ENCODE results near the gene CYB5D1.
"Not testable (repeated sequence)": the region's sequence is repeated elsewhere in the genome, so short reads cannot be mapped to it uniquely, and the experiment has no call there.

The CYB5D1 gene, protein sequence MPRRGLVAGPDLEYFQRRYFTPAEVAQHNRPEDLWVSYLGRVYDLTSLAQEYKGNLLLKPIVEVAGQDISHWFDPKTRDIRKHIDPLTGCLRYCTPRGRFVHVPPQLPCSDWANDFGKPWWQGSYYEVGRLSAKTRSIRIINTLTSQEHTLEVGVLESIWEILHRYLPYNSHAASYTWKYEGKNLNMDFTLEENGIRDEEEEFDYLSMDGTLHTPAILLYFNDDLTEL

DNA sequence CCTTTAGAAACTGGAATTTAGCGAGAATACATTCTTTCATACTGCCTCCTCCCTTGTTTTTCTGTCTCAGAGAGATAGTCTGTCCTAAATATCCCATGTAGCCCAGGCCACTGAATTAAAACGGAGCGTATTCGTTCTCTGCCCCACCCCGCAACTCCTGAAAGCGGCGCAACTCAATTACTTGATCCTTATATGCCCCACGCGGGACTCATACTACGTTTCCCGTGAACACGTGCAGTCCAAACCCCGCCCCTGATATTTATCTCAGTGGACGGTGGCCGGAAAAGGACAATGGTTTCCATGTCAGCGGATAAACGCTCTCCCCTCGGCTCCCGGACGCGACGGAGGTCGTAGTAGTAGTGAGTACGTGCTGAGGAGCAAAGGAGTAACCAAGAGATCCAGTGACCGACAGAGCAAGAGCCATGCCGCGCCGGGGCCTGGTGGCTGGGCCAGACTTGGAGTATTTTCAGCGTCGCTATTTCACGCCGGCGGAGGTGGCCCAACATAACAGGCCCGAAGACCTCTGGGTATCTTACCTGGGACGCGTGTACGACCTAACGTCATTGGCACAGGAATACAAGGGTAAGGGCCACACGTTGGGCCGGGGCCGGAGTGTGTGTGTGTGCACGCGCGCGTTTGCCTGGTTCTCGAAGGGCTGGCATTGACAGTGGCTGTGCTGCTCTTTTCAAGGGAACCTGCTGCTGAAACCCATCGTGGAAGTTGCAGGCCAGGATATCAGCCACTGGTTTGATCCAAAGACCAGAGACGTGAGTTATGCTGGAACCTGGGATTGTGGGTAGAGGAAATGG lies at the start of gene CYB5D1:
CYB5D1 (plus strand) TSS at position 291 of the 809 bp plus-strand sequence; CDS start at position 423, 132 bp downstream.
- no peak for FAIRE-seq

DNA sequence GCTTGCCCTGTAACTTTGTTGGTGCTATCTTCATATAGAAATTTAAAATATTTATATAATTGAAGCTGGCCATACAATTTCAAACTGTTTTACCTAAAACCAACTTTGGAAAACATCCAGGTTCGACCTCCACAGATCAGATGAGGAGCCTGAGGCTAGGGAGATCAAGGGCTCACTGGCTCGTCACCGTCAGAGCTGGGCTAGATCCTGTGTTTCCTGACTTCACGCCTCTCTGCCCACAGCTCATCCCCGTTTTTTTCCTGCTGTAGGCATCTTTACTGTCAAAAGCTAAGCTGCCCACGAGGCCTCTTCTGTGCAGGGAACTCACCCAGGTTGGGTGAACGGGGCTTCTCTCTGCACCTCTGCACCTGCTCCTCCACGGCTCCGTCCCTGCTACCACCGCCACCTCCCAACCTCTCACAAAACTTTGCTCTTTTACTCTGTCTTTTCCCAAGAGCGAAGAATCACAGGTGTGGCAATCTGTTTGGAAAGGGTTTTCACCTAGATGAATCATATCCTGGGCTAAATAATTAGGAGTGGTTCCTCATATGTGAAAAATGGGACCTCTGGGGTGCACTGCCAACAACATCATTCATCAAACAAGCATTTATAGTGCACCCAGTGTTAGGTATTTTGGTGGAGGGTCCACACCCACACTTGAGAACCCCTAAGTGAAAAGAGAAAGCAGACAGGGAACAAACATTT lies 48.6 kb upstream of the CYB5D1 start:
- no peak for FAIRE-seq

DNA sequence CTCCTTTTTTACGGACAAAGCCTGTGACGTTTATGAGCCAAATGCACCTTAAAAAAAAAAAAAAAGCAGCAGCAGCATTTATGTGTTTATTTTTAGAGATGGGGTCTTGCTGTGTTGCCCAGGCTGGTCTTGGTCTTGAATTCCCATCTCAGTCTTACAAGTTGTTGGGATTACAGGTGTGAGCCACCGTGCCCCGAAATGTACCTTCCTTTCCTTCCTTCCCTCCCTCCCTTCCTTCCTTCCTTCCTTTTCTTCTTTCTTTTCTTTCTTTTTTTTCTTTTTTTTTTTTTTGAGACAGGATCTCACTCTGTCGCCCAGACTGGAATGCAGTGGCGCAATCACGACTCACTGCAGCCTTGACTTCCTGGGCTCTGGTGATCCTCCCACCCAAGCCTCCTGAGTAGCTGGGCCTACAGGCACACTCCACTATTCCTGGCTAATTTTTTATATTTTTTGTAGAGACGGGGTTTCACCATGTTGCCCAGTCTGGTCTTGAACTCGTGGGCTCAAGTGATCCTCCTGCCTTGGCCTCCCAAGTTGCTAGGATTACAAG lies 47.9 kb upstream of the CYB5D1 start:
- not testable (repeated sequence) for FAIRE-seq

DNA sequence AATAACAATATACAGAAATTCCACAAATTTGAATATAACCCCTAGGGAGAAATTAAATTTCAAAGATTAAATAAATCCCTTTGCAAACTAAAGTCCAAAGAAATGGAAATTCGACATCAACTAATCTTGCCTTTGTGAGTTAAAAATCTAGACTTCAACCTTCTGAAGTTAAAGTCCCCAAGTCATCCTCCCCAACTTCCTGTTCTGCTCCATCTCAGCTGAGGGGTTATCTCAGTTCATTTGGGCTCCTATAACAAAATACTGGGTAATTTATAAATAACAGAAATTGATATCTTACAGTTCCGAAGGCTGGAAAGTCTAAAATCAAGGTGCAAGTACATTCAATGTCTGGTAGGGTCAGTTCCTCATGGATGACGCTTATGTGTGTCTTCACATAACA lies 46.6 kb upstream of the CYB5D1 start:
- FAIRE-seq: no peak

DNA sequence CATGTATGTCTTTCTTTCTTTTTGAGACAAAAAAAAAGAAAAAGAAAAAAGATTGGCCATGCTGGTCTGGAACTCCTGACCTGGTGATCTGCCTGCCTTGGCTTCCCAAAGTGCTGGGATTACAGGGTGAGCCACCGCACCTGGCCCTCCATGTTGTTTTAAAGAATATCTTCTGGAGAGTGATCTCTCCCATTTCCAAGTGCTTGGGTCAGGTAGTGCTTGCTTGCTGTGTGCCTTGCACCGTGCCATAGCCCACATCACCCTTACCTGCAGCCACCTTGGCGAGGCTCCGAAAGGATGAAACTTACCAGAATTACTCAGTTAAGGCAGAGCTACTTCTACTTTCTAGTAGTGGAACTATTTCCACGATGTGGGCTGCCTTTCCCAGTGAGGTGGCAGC lies 42.8 kb upstream of the CYB5D1 start:
- no peak for FAIRE-seq

DNA sequence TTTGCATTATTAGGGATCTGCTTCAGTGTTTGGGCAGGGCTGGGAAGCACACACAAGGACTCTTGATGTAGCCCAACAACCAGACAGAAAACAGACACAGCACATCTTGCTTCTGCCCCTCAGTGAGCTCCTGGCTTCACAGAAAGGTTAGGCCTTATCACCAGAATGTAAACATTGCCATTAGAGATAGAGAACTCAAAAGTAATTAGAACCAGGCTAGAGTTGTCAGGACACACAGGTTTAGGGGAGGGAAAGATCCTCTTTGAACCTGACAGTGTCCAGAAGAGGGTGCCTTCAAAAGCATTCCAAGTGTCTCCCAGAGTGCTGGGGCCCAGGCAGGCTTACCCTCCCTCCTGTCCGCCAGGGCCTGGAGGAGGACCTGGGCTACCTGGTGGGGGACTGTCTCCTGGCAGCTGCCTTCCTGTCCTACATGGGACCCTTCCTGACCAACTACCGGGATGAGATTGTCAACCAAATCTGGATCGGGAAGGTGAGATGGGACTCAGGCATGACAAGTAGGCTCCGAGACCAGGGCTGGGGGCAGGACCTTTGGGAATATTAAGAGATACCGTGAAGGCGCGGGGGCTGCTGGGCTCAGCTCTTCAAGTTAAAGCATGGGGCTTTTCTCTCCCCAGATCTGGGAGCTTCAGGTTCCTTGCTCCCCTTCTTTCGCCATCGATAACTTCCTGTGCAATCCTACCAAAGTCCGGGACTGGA lies 40.7 kb upstream of the CYB5D1 start:
- no peak for FAIRE-seq

DNA sequence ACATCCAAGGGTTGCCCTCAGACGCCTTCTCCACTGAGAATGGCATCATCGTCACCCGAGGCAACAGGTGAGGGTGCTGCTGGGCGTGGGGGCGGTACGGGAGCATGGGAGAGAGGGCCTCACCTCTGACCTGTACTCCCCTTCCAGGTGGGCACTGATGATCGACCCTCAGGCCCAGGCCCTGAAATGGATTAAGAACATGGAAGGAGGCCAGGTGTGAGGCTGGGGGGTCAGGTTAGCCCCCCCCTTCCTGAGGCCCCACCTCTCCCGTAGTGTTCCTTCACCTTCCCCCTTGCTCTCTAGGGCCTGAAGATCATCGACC lies 40.2 kb upstream of the CYB5D1 start:
- FAIRE-seq: no peak

DNA sequence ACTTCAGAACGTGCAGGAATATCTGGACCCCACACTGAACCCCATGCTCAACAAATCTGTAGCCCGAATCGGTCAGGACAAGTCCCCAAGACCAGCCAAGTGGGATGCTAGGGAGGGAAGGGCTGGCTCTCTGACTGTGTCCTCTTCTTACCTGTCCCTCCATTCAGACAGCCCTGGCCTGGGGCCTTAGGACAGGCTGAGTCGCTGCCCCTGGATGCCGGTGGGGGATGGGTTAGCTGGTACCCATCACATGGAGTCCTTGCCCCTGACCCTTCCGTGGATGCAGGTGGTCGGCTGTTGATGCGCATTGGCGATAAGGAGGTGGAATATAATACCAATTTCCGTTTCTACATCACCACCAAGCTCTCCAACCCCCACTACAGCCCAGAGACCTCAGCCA lies 39.8 kb upstream of the CYB5D1 start:
- FAIRE-seq: no peak

DNA sequence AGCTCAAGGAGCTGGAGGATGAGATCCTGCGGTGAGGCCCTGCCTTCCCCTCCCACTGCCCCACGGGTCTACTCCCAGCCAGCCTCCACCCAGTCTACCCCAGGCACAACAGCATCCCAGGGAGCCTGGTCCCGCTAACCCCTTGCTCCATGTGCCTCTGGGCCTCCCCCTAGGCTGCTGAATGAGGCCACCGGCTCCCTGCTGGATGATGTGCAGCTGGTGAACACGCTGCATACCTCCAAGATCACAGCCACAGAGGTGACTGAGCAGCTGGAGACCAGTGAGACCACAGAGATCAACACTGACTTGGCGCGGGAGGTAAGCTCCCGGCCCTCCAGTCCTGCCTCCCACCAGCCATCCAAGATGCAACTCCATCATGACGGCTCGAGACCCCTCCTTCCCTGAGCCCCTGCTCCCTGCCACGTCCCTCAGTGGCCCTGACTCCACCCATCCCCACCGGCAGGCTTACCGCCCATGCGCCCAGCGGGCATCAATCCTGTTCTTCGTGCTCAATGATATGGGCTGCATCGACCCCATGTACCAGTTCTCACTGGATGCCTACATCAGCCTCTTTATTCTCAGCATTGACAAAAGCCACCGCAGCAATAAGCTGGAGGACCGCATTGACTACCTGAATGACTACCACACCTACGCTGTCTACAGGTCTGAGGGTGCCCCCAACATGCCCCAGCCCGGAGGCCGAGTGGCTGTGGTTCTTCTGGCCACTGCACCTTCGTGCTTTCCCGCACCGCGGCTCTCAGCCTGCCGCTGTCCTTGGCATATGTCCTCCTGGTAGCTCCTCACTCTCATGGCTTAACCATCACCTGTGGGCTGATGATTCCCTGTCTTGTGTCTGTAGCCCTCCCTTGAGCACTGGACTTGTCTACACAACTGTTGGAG lies 38.8 kb upstream of the CYB5D1 start:
- FAIRE-seq: no peak

DNA sequence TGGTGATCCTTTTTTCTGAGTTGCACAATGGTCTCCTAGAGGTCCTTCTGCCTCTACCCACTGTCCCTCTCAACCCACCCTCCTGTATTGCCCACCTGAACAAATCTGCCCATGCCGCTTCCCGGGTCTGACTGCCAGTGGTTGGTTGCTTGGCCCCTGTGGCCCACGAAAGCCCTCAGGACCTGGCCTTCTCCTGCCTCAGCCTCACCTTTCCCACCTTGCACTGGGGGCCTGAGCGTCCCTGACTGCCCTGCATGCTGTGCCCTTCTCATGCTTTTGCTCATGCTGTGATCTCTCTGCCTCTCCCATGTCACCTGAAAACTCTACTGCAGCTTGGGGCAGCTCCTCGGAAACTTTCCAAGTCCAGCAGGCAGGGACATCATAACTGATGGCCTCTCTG lies 37.6 kb upstream of the CYB5D1 start:
- no peak for FAIRE-seq

DNA sequence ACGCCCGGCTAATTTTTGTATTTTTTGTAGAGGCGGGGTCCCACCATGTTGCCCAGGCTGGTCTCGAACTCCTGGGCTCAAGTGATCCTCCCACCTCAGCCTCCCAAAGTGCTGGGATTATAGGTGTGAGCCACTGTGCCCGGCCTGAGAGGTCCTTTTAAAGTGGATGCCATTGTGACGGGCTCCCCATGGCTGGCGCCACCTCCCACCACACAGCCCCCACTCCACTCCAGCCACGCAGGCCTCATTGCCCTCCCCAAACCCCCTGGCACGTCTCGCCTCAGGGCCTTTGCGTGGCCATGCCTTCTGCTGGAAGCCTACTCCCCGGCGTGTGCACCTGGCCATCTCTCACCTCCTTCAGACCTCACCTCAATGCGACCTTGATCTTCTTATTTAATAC lies 35.7 kb upstream of the CYB5D1 start:
- FAIRE-seq: no peak

DNA sequence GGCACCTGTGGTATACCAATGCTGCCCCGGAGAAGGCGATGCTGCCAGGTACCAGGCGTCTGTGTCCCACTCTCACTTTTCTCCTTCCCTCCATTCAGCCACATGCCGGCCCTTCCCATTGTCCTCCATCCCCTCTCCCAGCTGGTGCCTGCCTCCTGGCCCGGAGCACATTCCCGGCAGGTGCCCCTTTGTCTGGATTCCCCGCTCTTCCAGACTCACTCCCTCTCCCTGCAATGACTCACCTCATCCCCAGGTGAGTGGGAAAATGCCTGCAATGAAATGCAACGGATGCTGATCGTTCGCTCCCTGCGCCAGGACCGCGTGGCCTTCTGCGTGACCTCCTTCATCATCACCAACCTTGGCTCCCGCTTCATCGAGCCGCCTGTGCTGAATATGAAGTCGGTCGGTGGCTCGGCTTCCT lies 34.2 kb upstream of the CYB5D1 start:
- no peak for FAIRE-seq

DNA sequence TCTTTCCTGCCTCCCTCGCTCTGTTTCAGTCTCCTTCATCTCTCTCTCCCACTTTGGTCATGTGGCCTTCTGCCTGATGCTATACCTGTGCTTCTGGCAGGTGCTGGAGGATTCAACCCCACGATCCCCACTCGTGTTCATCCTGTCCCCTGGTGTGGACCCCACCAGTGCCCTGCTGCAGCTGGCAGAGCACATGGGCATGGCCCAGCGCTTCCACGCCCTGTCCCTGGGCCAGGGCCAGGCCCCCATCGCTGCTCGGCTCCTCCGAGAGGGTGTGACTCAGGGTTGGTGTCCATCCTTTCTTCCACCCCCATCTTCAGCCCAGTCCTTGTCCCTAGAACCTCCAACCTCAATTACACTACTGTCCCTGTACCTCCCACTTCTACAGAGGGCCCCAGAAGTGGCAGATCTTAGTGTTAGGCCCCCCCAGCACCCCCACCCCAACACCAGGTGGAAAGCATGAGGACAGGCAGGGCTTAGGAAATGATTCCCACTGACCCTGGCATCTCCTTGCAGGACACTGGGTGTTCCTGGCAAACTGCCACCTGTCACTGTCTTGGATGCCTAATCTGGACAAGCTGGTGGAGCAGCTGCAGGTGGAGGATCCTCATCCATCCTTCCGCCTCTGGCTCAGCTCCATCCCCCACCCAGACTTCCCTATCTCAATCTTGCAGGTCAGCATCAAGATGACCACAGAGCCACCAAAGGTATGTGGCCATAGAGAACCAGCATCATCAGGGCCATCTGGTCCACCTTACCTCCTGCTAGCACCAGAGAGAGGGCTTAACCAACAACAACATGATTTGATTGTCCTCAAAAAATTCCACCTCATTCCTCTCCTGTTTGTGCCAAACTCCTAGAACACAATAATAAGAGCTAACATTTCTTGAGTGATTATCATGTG lies 33.5 kb upstream of the CYB5D1 start:
- FAIRE-seq: no peak

DNA sequence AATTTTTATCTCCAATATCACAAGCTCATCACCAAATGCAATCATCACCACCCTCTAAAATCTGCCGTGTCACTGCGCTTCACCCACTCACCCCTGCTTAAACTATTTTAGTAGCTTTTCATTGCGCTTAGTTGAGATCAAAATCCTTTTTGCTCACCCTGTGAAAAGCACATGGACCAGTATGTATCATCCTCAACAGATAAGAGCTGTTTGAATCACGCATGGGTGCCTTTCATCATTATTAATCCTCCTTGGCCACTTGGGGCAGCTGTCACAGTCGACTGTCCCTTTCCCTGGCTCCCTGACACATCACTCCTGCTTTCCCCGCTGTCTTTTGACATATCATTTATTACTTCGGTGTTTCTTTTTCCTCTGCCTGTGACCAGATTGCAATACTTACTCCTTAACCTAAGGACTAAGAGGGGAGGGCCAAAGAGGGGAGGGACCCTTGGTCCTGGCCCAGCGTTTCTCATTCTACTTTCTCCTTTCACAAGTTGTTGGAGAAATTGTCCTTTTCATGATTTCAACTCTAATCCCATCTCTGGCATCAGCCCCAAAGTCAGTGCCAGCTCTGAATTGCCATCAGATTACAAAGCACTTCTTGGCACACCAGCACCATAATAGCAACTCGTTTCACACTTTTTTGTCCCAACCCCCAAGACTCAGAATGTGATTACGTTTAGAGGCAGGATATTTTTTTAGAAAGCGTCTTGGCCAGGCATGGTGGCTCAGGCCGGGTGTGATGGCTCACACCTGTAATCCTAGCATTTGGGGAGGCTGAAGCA lies 32.4 kb upstream of the CYB5D1 start:
- no peak for FAIRE-seq

DNA sequence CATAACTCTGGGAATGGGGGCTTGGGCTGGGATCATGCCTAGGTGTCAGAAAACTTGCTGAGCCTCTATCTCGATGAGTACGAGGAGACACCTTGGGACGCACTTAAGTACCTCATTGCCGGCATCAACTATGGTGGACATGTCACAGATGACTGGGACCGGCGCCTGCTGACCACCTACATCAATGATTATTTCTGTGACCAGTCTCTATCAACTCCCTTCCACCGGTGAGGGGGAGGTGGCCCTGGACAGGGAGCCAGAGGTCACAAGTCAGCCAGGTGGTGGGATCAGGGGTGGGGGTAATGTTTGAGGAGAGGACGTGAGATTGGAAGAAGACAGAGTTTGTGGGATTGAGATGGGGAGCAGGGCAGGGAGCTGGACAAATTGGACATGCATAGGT lies 27.2 kb upstream of the CYB5D1 start:
- FAIRE-seq: no peak

DNA sequence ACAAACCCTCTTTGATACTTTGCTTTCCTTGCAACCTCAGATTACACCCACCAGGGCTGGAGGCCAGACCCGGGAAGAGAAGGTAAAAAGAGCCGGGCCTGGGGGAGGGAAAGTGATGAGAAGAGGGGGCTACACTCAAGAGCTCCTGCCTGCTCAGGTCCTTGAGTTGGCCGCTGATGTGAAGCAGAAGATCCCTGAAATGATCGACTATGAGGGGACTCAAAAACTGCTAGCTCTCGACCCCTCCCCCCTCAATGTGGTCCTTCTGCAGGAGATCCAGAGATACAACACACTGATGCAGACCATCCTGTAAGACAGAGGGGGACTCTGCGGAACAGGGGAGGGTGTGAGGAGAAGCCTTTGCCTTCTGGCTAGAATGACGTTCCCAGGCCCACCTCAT lies 26.6 kb upstream of the CYB5D1 start:
- no peak for FAIRE-seq

DNA sequence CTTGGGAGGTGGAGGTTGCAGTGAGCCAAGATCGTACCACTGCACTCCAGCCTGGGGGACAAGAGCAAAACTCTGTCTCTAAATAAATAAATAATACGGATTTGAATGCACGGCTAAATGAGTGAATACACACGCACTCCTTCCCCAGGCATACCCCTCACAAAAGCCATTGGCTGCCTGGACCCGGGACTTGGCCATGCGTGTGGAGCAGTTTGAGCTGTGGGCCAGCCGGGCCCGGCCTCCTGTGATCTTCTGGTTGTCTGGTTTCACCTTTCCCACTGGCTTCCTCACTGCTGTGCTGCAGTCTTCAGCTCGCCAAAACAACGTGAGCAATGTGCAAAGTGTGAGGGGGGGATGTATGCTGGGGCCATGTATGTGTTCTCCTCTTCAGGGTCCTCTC lies 25.4 kb upstream of the CYB5D1 start:
- no peak for FAIRE-seq

DNA sequence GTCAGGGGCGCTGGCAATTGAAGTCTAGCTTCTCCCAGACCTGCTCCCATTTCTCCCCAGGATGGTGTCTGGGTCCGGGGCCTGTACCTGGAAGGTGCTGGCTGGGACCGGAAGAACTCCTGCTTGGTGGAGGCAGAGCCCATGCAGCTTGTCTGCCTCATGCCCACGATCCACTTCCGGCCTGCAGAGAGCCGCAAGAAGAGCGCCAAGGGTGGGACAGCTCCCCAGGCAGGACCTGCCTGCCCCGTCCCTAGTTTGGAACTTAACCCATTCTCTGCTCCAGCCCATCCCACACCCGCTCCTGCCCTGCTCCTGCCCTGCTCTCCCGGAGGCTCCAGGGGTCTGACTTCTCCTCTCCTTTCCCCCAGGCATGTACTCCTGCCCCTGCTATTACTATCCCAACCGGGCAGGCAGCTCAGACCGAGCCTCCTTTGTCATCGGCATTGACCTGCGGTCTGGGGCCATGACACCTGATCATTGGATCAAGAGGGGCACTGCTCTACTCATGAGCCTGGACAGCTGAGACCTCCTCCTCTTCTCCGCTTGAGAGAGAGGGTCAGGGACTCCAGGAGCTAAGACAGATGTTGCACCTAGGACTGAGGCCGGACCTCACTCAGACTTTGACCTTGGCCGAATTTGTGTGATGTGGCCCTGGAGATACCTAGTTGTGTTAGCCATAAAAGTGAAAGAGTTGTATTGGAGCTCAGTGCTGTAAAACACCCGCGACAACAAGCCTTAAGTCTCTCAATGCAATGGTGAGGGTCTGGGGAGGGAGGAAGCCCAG lies 24.6 kb upstream of the CYB5D1 start:
- no peak for FAIRE-seq
